Activated T-cell treated with anti-CD3 and anti-CD28 coated beads for 48 hours (primary cell): ENCODE data around the gene SERPINI2.

Experiments
- DNase-seq: peaks from one replicate; pipeline ENCODE4 v3.0.0-alpha.2; 2020; ENCODE audit warnings: low read depth

Gene SERPINI2, protein sequence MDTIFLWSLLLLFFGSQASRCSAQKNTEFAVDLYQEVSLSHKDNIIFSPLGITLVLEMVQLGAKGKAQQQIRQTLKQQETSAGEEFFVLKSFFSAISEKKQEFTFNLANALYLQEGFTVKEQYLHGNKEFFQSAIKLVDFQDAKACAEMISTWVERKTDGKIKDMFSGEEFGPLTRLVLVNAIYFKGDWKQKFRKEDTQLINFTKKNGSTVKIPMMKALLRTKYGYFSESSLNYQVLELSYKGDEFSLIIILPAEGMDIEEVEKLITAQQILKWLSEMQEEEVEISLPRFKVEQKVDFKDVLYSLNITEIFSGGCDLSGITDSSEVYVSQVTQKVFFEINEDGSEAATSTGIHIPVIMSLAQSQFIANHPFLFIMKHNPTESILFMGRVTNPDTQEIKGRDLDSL

DNA sequence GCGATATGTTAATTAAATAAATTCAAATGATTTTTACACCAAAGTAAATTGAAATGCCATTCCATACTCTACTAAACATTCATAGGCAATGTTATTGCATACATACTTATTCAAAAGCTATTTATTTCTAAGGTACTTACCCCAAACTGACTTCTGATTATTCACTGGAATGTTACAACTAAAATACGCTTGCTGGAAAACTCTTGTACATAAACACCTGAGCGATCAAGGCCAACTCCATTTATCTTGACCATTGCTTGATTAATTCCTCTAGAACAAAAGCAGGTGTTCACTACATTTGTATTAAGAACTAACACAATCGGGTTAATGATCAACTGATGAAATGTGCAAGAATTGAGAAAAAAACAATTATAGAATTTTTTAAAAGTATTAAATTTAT lies at the start of gene SERPINI2:
SERPINI2 (minus strand) TSS at position 180 of the 400 bp plus-strand sequence. CDS start 2,208 bp downstream, outside the sequence.
- DNase-seq = no peak

DNA sequence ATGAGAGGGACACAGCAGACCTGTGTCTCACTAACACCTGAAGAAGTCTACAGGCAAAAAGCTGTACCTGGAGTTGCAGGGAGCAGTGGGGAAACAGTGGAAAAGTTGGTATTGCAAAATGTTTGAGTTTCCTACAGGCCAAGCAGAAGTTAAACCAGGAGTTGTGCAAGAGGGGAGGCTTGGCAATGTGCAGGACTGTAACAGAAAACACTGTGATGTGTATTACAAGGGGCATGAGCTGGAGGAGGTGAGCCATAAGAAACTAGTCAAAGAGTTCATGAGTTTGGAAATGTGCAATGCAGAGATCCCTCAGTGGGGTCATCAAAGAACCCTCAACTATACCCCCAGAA lies 47.1 kb upstream of the SERPINI2 start:
- DNase-seq = no peak

DNA sequence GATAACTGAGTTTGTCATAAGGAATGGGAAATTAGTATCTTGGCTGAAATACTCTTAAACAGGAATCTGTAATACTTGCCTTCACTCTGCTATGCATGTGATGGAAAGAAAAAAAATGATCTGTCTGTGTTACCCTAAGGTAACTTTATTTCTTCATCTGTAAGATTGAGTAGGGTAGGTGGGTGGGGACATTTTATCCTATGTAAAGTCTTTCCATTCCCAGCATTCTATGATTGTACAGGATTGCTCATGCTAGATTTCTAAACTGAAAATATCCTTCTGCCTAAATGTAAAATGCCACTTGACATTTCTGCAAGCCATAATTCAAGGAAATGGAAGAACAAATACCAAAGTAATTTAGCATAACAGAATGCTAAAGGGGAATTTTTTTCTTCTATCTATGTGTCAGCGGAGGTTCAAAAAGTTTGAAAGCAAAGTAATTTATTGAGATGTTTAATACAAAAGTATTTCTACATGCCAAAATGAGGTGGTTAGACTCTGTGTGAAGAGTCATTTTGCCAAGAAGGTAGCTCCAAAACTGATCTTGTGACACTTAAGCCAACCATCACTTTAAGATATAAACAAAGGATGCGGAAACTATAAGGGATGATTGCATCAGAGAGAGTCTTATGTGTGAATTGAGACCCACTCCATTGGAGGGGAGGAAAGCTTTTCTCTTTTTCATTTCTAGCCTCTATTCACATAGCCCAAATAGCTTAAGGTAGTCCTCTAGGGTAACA lies 46.6 kb upstream of the SERPINI2 start:
- DNase-seq = no peak

DNA sequence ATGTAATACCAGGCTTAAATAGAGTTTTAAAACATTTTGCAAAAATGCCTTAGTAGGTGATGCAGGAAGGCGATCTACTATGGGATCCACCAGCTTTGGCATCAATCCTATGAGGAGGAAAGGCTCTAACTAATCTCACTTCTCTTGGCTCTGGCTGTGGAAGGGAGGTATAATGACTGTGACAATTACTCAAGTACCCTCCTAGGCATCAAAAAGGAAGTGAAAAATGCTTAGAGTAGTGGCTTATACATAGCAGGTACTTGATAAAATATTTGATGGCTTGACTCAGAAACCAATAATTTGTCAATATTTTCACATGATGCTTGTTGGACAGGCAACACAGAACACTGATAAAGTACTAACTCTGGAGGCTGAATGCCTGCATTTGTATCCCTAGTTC lies 34.1 kb upstream of the SERPINI2 start:
- DNase-seq = no peak

- no peak for DNase-seq
These were observed 28.6 kb upstream of the SERPINI2 start for GRCh38 chr3:167502401-167502800.

GRCh38 chr3:167501941-167502340 lies 28.1 kb upstream of the SERPINI2 start:
- DNase-seq = no peak

GRCh38 chr3:167497903-167498302 lies 24.1 kb upstream of the SERPINI2 start:
- DNase-seq = no peak

GRCh38 chr3:167493244-167493643 lies 19.4 kb upstream of the SERPINI2 start:
- no peak for DNase-seq

DNA sequence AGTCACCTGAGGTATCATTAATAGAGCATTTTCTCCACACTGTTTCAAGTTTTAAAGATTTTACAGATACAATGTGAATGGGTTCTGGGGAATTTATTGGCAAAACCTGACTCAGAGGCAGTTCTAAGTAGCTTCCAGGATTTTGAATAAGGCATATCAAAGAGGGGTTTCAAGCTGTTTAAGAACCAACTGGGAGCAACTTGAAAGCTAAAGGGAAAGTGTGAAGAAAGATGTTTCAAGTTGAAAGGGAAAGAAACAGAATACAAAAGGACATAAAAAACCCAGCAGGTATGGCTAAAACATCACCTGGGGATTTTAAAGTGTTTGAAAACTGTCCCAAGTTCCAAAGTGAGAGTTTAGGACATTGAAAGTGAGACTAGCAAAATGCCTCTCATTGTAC lies 17.8 kb upstream of the SERPINI2 start:
- DNase-seq = no peak

- DNase-seq = no peak
These were observed 15.7 kb upstream of the SERPINI2 start for GRCh38 chr3:167489571-167489970.

DNA sequence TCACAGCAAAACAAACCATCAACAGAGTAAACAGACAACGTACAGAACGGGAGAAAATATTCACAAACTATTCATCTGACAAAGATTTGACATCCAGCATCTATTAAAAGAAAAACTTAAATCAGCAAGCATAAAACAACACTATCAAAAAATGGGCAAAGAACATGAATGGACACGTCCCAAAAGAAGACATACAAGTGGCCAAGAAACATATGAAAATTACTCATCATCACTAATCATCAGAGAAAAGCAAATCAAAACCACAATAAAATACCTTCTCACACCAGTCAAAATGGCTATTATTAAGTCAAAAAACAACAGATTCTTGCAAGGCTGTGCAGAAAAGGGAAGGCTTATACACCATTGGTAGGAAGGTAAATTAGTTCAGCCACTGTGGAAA lies 13.7 kb upstream of the SERPINI2 start:
- no peak for DNase-seq

- no peak for DNase-seq
These were observed 10.7 kb upstream of the SERPINI2 start for GRCh38 chr3:167484551-167484950.

- DNase-seq = no peak
These were observed 10.1 kb upstream of the SERPINI2 start for GRCh38 chr3:167483708-167484475.

GRCh38 chr3:167481164-167481563 lies 7.3 kb upstream of the SERPINI2 start:
- DNase-seq = no peak

- DNase-seq = no peak
These were observed 6.9 kb upstream of the SERPINI2 start for GRCh38 chr3:167480748-167481147.

DNA sequence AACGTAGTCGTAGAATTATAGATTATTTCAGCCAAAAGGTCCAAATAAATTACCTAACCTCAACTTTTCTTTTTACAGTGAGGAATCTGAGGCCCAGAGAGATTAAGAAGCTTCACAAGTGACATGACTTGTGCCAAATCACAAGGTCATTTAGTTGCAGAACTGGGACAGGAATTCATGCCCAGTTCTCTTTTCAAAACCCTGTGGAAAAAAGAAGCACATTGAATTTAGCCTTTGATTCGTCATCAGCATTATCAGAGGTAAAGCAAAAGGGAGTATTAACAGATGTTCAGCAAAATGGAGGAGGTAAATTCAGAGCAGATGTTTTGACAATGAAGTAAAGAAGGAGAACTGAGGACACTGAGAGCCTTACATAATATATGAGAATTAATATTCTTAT lies 4.5 kb downstream of the SERPINI2 start:
- no peak for DNase-seq

DNA sequence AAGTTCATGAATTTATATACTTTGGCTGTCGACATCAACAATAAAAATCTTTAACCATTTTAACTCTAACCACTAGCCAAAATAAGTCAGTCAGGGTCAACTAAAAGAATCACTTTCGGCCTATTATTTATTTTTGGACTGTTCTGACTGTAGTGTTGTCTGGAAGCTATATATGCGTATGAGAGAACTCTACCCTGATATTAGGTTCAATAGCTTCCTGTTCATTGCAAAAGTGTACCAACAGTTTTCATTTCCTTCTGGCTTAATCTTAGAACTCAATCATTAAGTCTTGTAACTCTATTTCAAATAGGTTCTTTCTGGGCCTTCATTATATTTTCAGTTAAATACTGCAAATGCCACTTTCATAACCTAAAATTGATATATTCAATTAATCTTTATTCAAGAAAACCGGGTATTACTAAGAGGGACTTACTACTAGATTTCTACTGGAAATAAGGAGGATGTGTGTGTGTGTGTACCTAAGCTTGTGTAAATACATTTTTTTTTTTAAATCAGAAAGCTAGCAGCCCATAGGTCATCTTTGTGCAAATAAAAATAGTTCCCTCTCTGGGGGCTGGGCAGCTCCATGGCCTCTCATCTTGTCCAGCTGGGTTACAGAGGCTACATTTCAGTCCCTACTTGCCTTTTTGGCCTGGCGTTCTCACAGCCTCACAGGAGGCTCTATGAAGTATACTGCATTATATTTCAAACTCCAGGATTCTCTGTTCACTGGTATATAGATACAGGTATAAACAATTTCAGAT lies 5.8 kb downstream of the SERPINI2 start:
- no peak for DNase-seq

- no peak for DNase-seq
These were observed 6.9 kb downstream of the SERPINI2 start for GRCh38 chr3:167466966-167467365.

GRCh38 chr3:167456157-167456799 lies 17.6 kb downstream of the SERPINI2 start:
- no peak for DNase-seq

DNA sequence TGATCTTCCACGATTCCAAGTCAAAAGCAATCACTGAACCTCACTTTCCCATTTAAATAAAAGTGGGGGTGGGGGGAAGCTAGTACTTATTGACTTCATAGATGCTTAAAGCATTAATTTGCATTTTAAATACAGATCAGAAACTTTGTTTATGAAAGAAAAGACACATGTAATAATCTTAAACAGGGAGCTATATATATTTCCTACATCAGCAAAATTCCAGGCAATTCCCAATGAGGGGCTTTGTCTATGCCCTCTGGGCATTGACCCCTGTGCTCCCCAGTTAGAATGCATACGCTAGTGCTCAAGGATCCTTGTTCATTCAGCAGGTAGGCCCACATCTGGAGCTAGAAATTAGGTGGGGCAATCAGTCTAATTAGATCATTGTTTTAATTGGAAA lies 20.0 kb downstream of the SERPINI2 start:
- no peak for DNase-seq

DNA sequence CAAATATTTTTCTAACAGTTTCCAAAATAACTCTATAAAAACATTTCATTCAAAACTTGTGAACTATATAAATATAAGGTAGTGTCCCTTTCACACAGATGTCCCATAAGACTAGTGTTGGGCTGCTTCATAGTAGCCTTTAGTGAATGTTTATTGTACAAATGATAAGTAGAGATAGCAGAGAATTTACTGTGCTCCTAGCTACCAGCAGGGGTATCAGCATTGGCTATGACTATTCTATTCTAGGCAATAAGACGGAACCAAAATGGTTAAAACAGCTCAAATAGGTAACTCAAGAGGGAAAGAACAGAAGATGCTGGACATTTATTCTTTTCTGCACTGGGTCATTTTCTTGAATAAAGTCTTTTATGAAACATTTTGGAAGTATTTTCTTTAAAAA lies 22.6 kb downstream of the SERPINI2 start:
- DNase-seq = no peak

DNA sequence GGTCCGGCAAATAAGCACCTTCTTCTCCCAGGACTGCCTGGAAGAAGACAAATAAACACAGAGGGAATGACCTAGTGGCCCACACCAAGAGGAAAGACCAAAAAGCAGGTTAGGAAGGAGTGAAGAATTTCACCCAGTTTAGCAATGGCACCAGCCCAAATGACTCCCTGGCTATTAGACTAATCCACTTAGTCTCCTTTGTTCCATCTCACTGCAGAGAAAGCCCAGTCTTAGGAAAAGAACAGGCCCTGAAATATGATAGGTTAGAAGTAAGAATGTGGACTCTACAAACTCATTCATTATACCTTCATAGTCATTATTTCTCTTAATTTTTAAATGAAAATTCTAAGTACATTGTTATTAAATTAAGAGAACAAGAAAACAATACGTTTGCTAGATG lies 23.2 kb downstream of the SERPINI2 start:
- no peak for DNase-seq
